Activated CD8-positive, alpha-beta T cell treated with anti-CD3 and anti-CD28 coated beads for 36 hours (primary cell): ENCODE measurements around the gene RLBP1. TPM values are rescaled to one million over a fixed set of nuclear protein-coding genes. Genes with fewer than 3 reads are reported as not detected.

ENCODE experiments used
- ATAC-seq: fragments of 200-7000 bp; cut with Tn5 transposase; one replicate; pipeline ENCODE4 v1.10.0; 2021; ENCODE audit warnings: mild to moderate bottlenecking, moderate library complexity
- CTCF ChIA-PET: fragments of 350-600 bp; sonication (Branson Sonifier 250); formaldehyde crosslinking; loops from one replicate; lab custom pipeline; 2021; ENCODE audit warnings: antibody characterized with exemption; lab: Charles Lee
- POLR2A ChIA-PET: fragments of 350-600 bp; sonication (Branson Sonifier 250); formaldehyde crosslinking; loops from one replicate; lab custom pipeline; 2021; ENCODE audit warnings: antibody characterized with exemption; lab: Charles Lee
- DNase-seq: peaks from one replicate; pipeline ENCODE4 v3.0.0-alpha.2; 2020
- H3K27ac Mint-ChIP-seq: one replicate; pipeline ENCODE4 v1.8.0; 2021; ENCODE audit warnings: mild to moderate bottlenecking, mixed read lengths
- H3K27me3 Mint-ChIP-seq: one replicate; pipeline ENCODE4 v1.8.0; 2021; ENCODE audit warnings: mixed read lengths
- H3K36me3 Mint-ChIP-seq: one replicate; pipeline ENCODE4 v1.8.0; 2021; ENCODE audit warnings: low read depth, mixed read lengths
- H3K4me1 Mint-ChIP-seq: one replicate; pipeline ENCODE4 v1.8.0; 2021; ENCODE audit warnings: low read depth, mixed read lengths
- H3K4me3 Mint-ChIP-seq: one replicate; pipeline ENCODE4 v1.8.0; 2021; ENCODE audit warnings: mild to moderate bottlenecking, moderate library complexity, mixed read lengths
- H3K9me3 Mint-ChIP-seq: one replicate; pipeline ENCODE4 v1.8.0; 2021; ENCODE audit warnings: mixed read lengths
- CTCF ChIP-seq: fragments of 200-600 bp; IDR thresholded peaks from one replicate; pipeline ENCODE4 v1.8.0; 2022; ENCODE audit warnings: antibody characterized with exemption, mild to moderate bottlenecking
- intact Hi-C: fragments of 100-400 bp; cut with micrococcal nuclease; formaldehyde crosslinking; loops from one replicate; pipeline ENCODE4 v1.10.0; 2022
- total RNA-seq, 2 experiments: library from RNA; stranded (reverse); gene quantifications; one replicate each; pipeline ENCODE4 v1.2.3, GENCODE V29; 2021

RLBP1 gene
- total RNA-seq, 2 experiments from 2014 or later: not detected

GRCh38 chr15:89184886-89185526 is 36.4 kb downstream of the RLBP1 start:
- POLR2A ChIA-PET: no interaction called here
- H3K27ac Mint-ChIP-seq: peak overlapping the region; percentile 16
- H3K4me1 Mint-ChIP-seq: peaks cover 14% of the 10 kb centered on the region
- intact Hi-C loops: no loop called here
- H3K4me3 Mint-ChIP-seq: no peak overlapping the region
- TF ChIP-seq CTCF: no peak
- DNase-seq (no peak), ATAC-seq (no peak)
- CTCF ChIA-PET: interaction anchor here (0.7 to 1.7 kb wide), 3 partner anchors 13 to 280 kb away, joined by 3 to 10 read pairs (median 5); no protein-coding TSS in a partner anchor
- no peaks in the 10 kb centered on the region for H3K27me3 Mint-ChIP-seq
- H3K9me3 Mint-ChIP-seq: no peaks in the 10 kb centered on the region
- H3K36me3 Mint-ChIP-seq: peaks cover 17% of the 10 kb centered on the region

- DNase-seq (no peak), ATAC-seq (no peak)
- Mint-ChIP-seq H3K27me3 (no peaks in the 10 kb centered on the region), H3K27ac (no peak overlapping the region), H3K36me3 (peaks cover 17% of the 10 kb centered on the region), H3K9me3 (no peaks in the 10 kb centered on the region), H3K4me3 (no peak overlapping the region), H3K4me1 (peaks cover 21% of the 10 kb centered on the region)
- TF ChIP-seq CTCF: no peak
- ChIA-PET POLR2A (no interaction called here), CTCF (no interaction called here)
- intact Hi-C loops: no loop called here
Observed at GRCh38 chr15:89184357-89184756, 37.0 kb downstream of the RLBP1 start.

- Mint-ChIP-seq H3K27me3 (no peaks in the 10 kb centered on the region), H3K27ac (peak overlapping the region; percentile 80), H3K36me3 (peaks cover 30% of the 10 kb centered on the region), H3K4me3 (no peak overlapping the region), H3K4me1 (peaks cover 35% of the 10 kb centered on the region), H3K9me3 (no peaks in the 10 kb centered on the region)
- ATAC-seq: peak; percentile 81
- no peak for TF ChIP-seq CTCF
- CTCF ChIA-PET: interaction anchor here (0.7 to 12.5 kb wide), 11 partner anchors 9 to 275 kb away, joined by 3 to 262 read pairs (median 4); partner anchors contain the start of genes ABHD2 and FANCI
- peak; percentile 85 for DNase-seq
- intact Hi-C loops: loop anchor here (10.0 kb wide), 2 partner anchors 95 to 275 kb away; partner anchors contain the start of gene ABHD2
- POLR2A ChIA-PET: interaction anchor here (1.0 to 1.6 kb wide), 4 partner anchors 12 to 93 kb away, joined by 3 to 4 read pairs (median 3); no protein-coding TSS in a partner anchor
Observed at GRCh38 chr15:89179966-89180875, 41.2 kb downstream of the RLBP1 start.

- Mint-ChIP-seq H3K4me3 (no peak overlapping the region), H3K27me3 (no peaks in the 10 kb centered on the region), H3K9me3 (no peaks in the 10 kb centered on the region), H3K27ac (peak overlapping the region; percentile 60), H3K36me3 (peaks cover 26% of the 10 kb centered on the region), H3K4me1 (peaks cover 35% of the 10 kb centered on the region)
- no peak for DNase-seq
- no peak for TF ChIP-seq CTCF
- ChIA-PET CTCF (interaction anchor here (0.5 to 12.5 kb wide), 47 partner anchors 11 to 286 kb away, joined by 3 to 262 read pairs (median 6); partner anchors contain the start of genes ABHD2, FANCI and HAPLN3), POLR2A (interaction anchor here (1.1 to 2.0 kb wide), 3 partner anchors 10 to 176 kb away, joined by 3 to 6 read pairs (median 4); no protein-coding TSS in a partner anchor)
- ATAC-seq: no peak
- intact Hi-C loops: loop anchor here (10.0 kb wide), 2 partner anchors 94 to 274 kb away; partner anchors contain the start of gene ABHD2
Observed at GRCh38 chr15:89178307-89178977, 42.9 kb downstream of the RLBP1 start.
